Lung (tissue), 12 donors: ENCODE data around the gene GPR55. TPM values are rescaled to one million over a fixed set of nuclear protein-coding genes. Genes with fewer than 3 reads are reported as not detected.

Experiments
- ATAC-seq: fragments of 200-7000 bp; cut with Tn5 transposase; one replicate; pipeline ENCODE4 v1.9.1; 2020; ENCODE audit warnings: moderate number of reproducible peaks; ENCODE audit not compliant: insufficient read depth, low FRiP score
- DNase-seq, 3 donors: peaks; one replicate each; pipeline ENCODE4 v3.0.0-alpha.2; 2013 to 2017
- H3K27ac ChIP-seq, 2 donors: one replicate each; pipeline ENCODE4 v1.5.1; 2013; ENCODE audit warnings: mild to moderate bottlenecking in 2 of 2, moderate library complexity in 2 of 2, control low read depth in 1 of 2, inconsistent platforms in 1 of 2, low read depth in 1 of 2, low read length in 1 of 2
- H3K27me3 ChIP-seq, 3 donors: one replicate each; pipeline ENCODE4 v1.5.1; 2013; ENCODE audit warnings: low read length in 2 of 3; ENCODE audit not compliant: control insufficient read depth in 3 of 3, insufficient read depth in 3 of 3
- H3K36me3 ChIP-seq, 4 donors: one replicate each; pipeline ENCODE4 v1.5.1; 2013; ENCODE audit warnings: low read length in 4 of 4, mild to moderate bottlenecking in 1 of 4, moderate library complexity in 1 of 4; ENCODE audit not compliant: control insufficient read depth in 4 of 4, insufficient read depth in 4 of 4
- H3K4me1 ChIP-seq, 5 donors: one replicate each; pipeline ENCODE4 v1.5.1; 2013; ENCODE audit warnings: low read length in 5 of 5, mild to moderate bottlenecking in 2 of 5, moderate library complexity in 1 of 5; ENCODE audit not compliant: control insufficient read depth in 5 of 5, insufficient read depth in 5 of 5
- H3K4me3 ChIP-seq: one replicate; pipeline ENCODE4 v1.5.1; 2013; ENCODE audit warnings: mild to moderate bottlenecking, control low read depth, moderate library complexity
- H3K9ac ChIP-seq, 2 donors: one replicate each; pipeline ENCODE4 v1.5.1; 2013; ENCODE audit warnings: low read length in 2 of 2, control low read depth in 1 of 2; ENCODE audit not compliant: insufficient read depth in 1 of 2
- H3K9me3 ChIP-seq, 4 donors: one replicate each; pipeline ENCODE4 v1.5.1; 2013; ENCODE audit warnings: low read length in 3 of 4, mild to moderate bottlenecking in 1 of 4, moderate library complexity in 1 of 4; ENCODE audit not compliant: control insufficient read depth in 4 of 4, insufficient read depth in 3 of 4
- WGBS, 2 donors: extraction: QIAGEN DNeasy Blood & Tissue Kit; methylation state at CpG; one replicate each; pipeline ENCODE4 v1.1.7; 2013; 5-methylcytosine and 5-hydroxymethylcytosine counted together
- polyA plus RNA-seq, 2 donors: library from polyadenylated mRNA; stranded (reverse); fragments of 200-250 nt; gene quantifications; one replicate each; pipeline ENCODE4 v1.2.1, GENCODE V29; 2013
- total RNA-seq, 2 donors: library from RNA; depleted of rRNA in 1 of 2; stranded (reverse); fragments of >200 nt in 1 of 2; gene quantifications; one replicate each; pipeline ENCODE4 v1.2.1, GENCODE V29; 2014 to 2021
- TF ChIP-seq, protein P1 (sequence below): IDR thresholded peaks from 2 replicates; pipeline ENCODE4 v1.5.1; 2012; ENCODE audit warnings: mild to moderate bottlenecking; ENCODE audit errors: control extremely low read depth, extremely low read depth
- donor health status: control.
- donor health status: control.
- donor health status: Bipolar disorder and iron deficiency.
- donor health status: healthy.
- donor health status: DM: yes; HTN: yes; CAD: no.

Gene GPR55
- total and polyA plus RNA-seq, 4 donors: 0.18 to 0.58 (median 0.29) TPM

DNA sequence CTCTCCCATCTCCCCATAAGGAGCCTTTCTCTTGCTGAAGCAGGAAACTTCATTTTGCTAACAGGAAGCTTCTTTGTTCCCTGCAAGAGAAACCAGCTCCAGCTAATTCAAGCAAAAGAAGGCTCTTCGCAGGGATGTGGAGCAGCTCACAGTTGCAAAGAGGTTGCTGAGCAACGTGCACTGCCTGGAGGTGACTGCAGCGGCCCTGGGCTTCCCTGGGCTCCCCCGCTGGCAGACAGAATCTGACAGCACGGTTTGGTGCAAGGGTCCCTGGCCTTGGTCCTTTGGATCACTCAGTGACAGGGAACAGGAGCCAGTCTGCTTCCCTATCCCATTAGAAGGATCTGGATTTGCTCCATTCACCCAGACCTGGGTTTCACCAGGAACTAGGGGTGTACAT lies 25.8 kb downstream of the GPR55 start:
- peaks cover 0 to 6% (median 0%) of the 10 kb centered on the region in 3 donors for H3K27me3 ChIP-seq
- peaks cover 0 to 2% (median 0%) of the 10 kb centered on the region in 5 donors for H3K4me1 ChIP-seq
- H3K9ac ChIP-seq: no peak overlapping the region
- DNase-seq: no peak
- TF ChIP-seq, protein P1, sequence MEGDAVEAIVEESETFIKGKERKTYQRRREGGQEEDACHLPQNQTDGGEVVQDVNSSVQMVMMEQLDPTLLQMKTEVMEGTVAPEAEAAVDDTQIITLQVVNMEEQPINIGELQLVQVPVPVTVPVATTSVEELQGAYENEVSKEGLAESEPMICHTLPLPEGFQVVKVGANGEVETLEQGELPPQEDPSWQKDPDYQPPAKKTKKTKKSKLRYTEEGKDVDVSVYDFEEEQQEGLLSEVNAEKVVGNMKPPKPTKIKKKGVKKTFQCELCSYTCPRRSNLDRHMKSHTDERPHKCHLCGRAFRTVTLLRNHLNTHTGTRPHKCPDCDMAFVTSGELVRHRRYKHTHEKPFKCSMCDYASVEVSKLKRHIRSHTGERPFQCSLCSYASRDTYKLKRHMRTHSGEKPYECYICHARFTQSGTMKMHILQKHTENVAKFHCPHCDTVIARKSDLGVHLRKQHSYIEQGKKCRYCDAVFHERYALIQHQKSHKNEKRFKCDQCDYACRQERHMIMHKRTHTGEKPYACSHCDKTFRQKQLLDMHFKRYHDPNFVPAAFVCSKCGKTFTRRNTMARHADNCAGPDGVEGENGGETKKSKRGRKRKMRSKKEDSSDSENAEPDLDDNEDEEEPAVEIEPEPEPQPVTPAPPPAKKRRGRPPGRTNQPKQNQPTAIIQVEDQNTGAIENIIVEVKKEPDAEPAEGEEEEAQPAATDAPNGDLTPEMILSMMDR: no peak
- 43 to 56% methylated on average over 5 of the region's 5 CpGs for WGBS, 2 donors
- no peaks in the 10 kb centered on the region for H3K9me3 ChIP-seq
- no peak for ATAC-seq
- H3K27ac ChIP-seq: no peak overlapping the region
- H3K36me3 ChIP-seq: no peaks in the 10 kb centered on the region
- no peak overlapping the region for H3K4me3 ChIP-seq

DNA sequence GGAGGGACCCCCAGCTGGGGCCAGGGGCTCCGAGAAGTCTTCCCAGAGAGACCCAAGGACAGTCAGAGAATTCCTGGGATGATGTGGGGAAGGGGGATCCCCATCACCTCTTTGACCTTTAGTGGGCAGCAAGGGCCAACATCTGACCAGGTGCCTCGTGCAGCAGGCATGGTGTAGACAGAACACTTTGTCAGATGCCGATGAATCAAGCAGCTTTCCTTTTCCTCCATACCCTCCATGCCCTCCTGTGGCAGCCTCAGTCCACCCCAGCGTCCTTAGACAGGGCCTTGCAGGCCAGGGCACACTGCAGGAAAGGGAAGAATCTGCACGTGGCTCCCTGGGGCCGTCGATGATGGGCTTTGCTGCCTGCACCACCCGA lies 26.3 kb downstream of the GPR55 start:
- ATAC-seq (no peak), DNase-seq (no peak)
- Histone ChIP-seq H3K4me1 (peaks cover 0 to 2% (median 0%) of the 10 kb centered on the region in 5 donors), H3K4me3 (no peak overlapping the region), H3K27ac (no peak overlapping the region), H3K9ac (no peak overlapping the region), H3K9me3 (no peaks in the 10 kb centered on the region), H3K36me3 (no peaks in the 10 kb centered on the region), H3K27me3 (peaks cover 0 to 6% (median 0%) of the 10 kb centered on the region in 3 donors)
- 68 to 74% methylated on average over 8 of the region's 8 CpGs for WGBS, 2 donors
- TF ChIP-seq, protein P1: no peak

DNA sequence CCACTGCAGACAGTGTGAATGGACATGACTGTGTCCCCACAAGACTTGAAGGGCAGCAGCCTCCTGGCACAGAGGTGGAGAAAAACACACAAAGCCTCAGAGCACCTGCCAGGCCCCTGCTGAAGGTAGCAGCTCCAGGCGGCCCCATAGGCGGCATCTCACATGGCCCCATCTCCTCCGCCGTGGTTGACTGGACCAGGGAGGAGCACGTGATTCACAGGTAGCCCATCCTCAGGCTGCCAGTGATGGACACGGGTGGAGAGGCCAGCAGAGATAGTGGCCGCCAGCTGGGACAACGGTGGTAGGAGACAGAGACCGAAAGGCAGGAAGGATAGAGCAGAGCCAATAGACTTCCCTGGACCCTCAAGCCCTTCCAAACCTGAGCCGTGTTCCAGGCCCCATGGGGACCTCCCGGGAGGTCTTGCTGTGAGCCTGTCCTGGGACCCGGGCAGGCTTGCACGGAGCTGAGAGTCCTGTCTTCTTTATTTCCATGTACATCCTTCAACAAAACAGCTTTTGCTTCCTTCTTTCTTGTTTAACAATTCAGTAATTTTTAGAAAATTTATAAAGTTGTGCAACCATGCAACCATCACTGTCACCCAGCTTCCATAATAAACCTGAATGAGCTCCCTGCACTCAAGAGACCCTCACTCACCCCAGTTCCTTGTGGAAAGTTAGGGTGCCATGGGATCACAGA lies 26.9 kb downstream of the GPR55 start:
- TF ChIP-seq, protein P1: no peak
- Histone ChIP-seq H3K9me3 (no peaks in the 10 kb centered on the region), H3K36me3 (no peaks in the 10 kb centered on the region), H3K4me1 (peaks cover 0 to 2% (median 0%) of the 10 kb centered on the region in 5 donors), H3K27me3 (peaks cover 0 to 6% (median 0%) of the 10 kb centered on the region in 3 donors), H3K4me3 (no peak overlapping the region), H3K9ac (no peak overlapping the region), H3K27ac (no peak overlapping the region)
- no peak for DNase-seq
- ATAC-seq: no peak
- WGBS, 2 donors: 91 to 93% methylated on average over 13 of the region's 13 CpGs
